ENCODE results near the gene PIGN. TPM values are rescaled to one million over a fixed set of nuclear protein-coding genes. Genes with fewer than 3 reads are reported as not detected.

The PIGN gene
- total RNA-seq, 1 experiment from 2014 or later: 21.4 TPM

GRCh38 chr18:62102221-62102620 lies 84.6 kb downstream of the PIGN start:
- TF ChIP-seq SIN3A (IDR thresholded peaks at IDR 0.05; ENCODE audit: borderline replicate concordance, insufficient read depth, low read depth, low read length) (no peak), POLR2AphosphoS5 (IDR thresholded peaks at IDR 0.05; ENCODE audit: low read depth, low read length) (no peak), REST (IDR thresholded peaks at IDR 0.05; ENCODE audit: insufficient read depth in 1 of 2, low read depth in 2 of 2, low read length in 1 of 2) (no peak), TCF7L2 (IDR thresholded peaks at IDR 0.05; ENCODE audit: low read depth, low read length) (no peak), CTCF (IDR thresholded peaks at IDR 0.05) (no peak)
- Histone ChIP-seq H3K27me3 (ENCODE audit: control insufficient read depth, insufficient read depth, low read length) (no peaks in the 10 kb centered on the region), H3K4me3 (ENCODE audit: low read depth in 2 of 2, low read length in 2 of 2) (no peak overlapping the region), H3K4me1 (ENCODE audit: control insufficient read depth, insufficient read depth, low read length) (no peaks in the 10 kb centered on the region), H3K27ac (ENCODE audit: low read length) (no peak overlapping the region), H3K36me3 (ENCODE audit: control insufficient read depth, insufficient read depth, low read length) (no peaks in the 10 kb centered on the region), H3K9me3 (ENCODE audit: control insufficient read depth, insufficient read depth, low read depth, low read length) (no peaks in the 10 kb centered on the region)
- DNase-seq (ENCODE audit: low read depth, low spot score) (no peak), ATAC-seq (no peak)
- CTCF ChIA-PET: no interaction called here
- BruUV-seq (replicated peaks): no TSS peak
- in situ Hi-C loops (cut with HindIII; ENCODE audit: low pct_unique_long_range_greater_than_20kb, low sequenced_read_pairs): no loop called here
- POLR2A ChIA-PET: no interaction called here
- intact Hi-C loops (cut with micrococcal nuclease; ENCODE audit: unreplicated experiment): no loop called here

GRCh38 chr18:62101321-62101721 lies 85.5 kb downstream of the PIGN start:
- Histone ChIP-seq H3K36me3 (ENCODE audit: control insufficient read depth, insufficient read depth, low read length) (no peaks in the 10 kb centered on the region), H3K27ac (ENCODE audit: low read length) (no peak overlapping the region), H3K4me1 (ENCODE audit: control insufficient read depth, insufficient read depth, low read length) (no peaks in the 10 kb centered on the region), H3K27me3 (ENCODE audit: control insufficient read depth, insufficient read depth, low read length) (no peaks in the 10 kb centered on the region), H3K9me3 (ENCODE audit: control insufficient read depth, insufficient read depth, low read depth, low read length) (no peaks in the 10 kb centered on the region), H3K4me3 (ENCODE audit: low read depth in 2 of 2, low read length in 2 of 2) (no peak overlapping the region)
- no TSS peak for BruUV-seq (replicated peaks)
- TF ChIP-seq TCF7L2 (IDR thresholded peaks at IDR 0.05; ENCODE audit: low read depth, low read length) (no peak), CTCF (IDR thresholded peaks at IDR 0.05) (no peak), POLR2AphosphoS5 (IDR thresholded peaks at IDR 0.05; ENCODE audit: low read depth, low read length) (no peak), REST (IDR thresholded peaks at IDR 0.05; ENCODE audit: insufficient read depth in 1 of 2, low read depth in 2 of 2, low read length in 1 of 2) (no peak), SIN3A (IDR thresholded peaks at IDR 0.05; ENCODE audit: borderline replicate concordance, insufficient read depth, low read depth, low read length) (no peak)
- CTCF ChIA-PET: no interaction called here
- no peak for ATAC-seq
- intact Hi-C loops (cut with micrococcal nuclease; ENCODE audit: unreplicated experiment): no loop called here
- in situ Hi-C loops (cut with HindIII; ENCODE audit: low pct_unique_long_range_greater_than_20kb, low sequenced_read_pairs): no loop called here
- DNase-seq (ENCODE audit: low read depth, low spot score): no peak
- POLR2A ChIA-PET: interaction anchor here (0.6 kb wide), 1 partner anchor 29 kb away, joined by 5 read pairs; no protein-coding TSS in a partner anchor
